Subcutaneous abdominal adipose tissue (tissue), 5 donors: ENCODE results near the gene P3H3.
"Not testable (repeated sequence)": the region's sequence is repeated elsewhere in the genome, so short reads cannot be mapped to it uniquely, and the experiment has no call there.

Source experiments
- H3K27ac ChIP-seq: one replicate; pipeline ENCODE4 v1.7.0; 2013; ENCODE audit warnings: low read depth, mild to moderate bottlenecking, inconsistent platforms, low read length, moderate library complexity
- H3K27me3 ChIP-seq, 5 donors: one replicate each; pipeline ENCODE4 v1.7.0; 2013; ENCODE audit warnings: low read length in 5 of 5, inconsistent platforms in 1 of 5; ENCODE audit not compliant: control insufficient read depth in 5 of 5, insufficient read depth in 4 of 5
- H3K36me3 ChIP-seq, 5 donors: one replicate each; pipeline ENCODE4 v1.7.0; 2013; ENCODE audit warnings: low read length in 5 of 5; ENCODE audit not compliant: control insufficient read depth in 5 of 5, insufficient read depth in 5 of 5
- H3K4me1 ChIP-seq, 5 donors: one replicate each; pipeline ENCODE4 v1.7.0; 2013; ENCODE audit warnings: low read length in 5 of 5, mild to moderate bottlenecking in 3 of 5, moderate library complexity in 1 of 5; ENCODE audit not compliant: control insufficient read depth in 5 of 5, insufficient read depth in 5 of 5
- H3K4me3 ChIP-seq, 5 donors: one replicate each; pipeline ENCODE4 v1.7.0; 2013; ENCODE audit warnings: low read length in 5 of 5, low read depth in 1 of 5
- H3K9ac ChIP-seq, 5 donors: one replicate each; pipeline ENCODE4 v1.7.0; 2013; ENCODE audit warnings: low read length in 5 of 5, mild to moderate bottlenecking in 4 of 5, moderate library complexity in 3 of 5
- H3K9me3 ChIP-seq, 5 donors: one replicate each; pipeline ENCODE4 v1.7.0; 2013; ENCODE audit warnings: low read length in 5 of 5; ENCODE audit not compliant: control insufficient read depth in 5 of 5
- donor health status: healthy.
- donor health status: healthy.
- donor health status: healthy.
- donor health status: healthy.
- donor health status: healthy.

P3H3 gene

GRCh38 chr12:6886206-6886999 lies 58.2 kb downstream of the P3H3 start:
- not testable (repeated sequence) for H3K4me1 ChIP-seq, H3K9me3 ChIP-seq, H3K27ac ChIP-seq, H3K4me3 ChIP-seq, H3K9ac ChIP-seq, H3K27me3 ChIP-seq
- peaks cover 0 to 18% (median 7%) of the 10 kb centered on the region in 5 donors for H3K36me3 ChIP-seq

DNA sequence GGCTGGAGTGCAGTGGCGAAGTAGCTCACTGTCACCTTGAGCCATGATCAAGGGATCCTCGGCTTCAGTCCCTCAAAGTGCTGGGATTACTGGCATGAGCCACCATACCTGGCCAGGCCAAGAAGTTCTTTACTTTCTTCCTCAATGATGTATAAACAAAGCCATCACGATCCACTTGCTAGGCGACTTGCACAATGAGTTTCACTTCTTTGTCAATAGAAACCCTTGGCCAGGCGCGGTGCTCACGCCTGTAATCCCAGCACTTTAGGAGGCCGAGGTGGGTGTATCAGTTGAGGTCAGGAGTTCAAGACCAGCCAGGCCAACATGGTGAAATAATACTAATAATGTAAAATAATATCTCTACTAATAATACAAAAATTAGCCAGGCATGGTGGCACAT lies 59.3 kb downstream of the P3H3 start:
- Histone ChIP-seq H3K4me3 (no peak overlapping the region), H3K36me3 (peaks cover 0 to 18% (median 7%) of the 10 kb centered on the region in 5 donors), H3K4me1 (peaks cover 0 to 13% (median 11%) of the 10 kb centered on the region in 5 donors), H3K27me3 (no peaks in the 10 kb centered on the region), H3K9ac (no peak overlapping the region), H3K9me3 (no peaks in the 10 kb centered on the region), H3K27ac (no peak overlapping the region)

GRCh38 chr12:6888360-6888759 lies 60.2 kb downstream of the P3H3 start:
- Histone ChIP-seq H3K4me3 (no peak overlapping the region), H3K36me3 (peaks cover 0 to 18% (median 7%) of the 10 kb centered on the region in 5 donors), H3K9me3 (no peaks in the 10 kb centered on the region), H3K4me1 (peaks cover 0 to 13% (median 11%) of the 10 kb centered on the region in 5 donors), H3K9ac (no peak overlapping the region), H3K27me3 (no peaks in the 10 kb centered on the region), H3K27ac (no peak overlapping the region)

DNA sequence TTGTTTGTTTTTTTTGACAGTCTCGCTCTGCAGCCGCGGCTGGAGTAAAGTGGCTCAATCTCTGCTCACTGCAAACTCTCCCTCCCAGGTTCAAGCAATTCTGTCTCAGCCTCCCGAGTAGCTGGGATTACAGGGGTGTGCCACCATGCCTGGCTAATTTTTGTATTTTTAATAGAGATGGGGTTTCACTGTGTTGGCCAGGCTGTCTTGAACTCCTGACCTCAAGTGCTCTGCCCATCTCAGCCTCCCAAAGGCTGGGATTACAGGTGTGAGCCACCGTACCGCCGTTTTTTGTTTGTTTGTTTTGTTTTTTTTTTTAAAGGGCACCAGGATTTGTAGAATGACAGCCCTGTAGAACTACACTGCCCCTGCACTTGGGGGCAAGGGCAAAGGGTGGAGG lies 60.6 kb downstream of the P3H3 start:
- not testable (repeated sequence) for H3K9ac ChIP-seq, H3K4me3 ChIP-seq, H3K27me3 ChIP-seq, H3K27ac ChIP-seq, H3K9me3 ChIP-seq
- Histone ChIP-seq H3K4me1 (peaks cover 0 to 13% (median 11%) of the 10 kb centered on the region in 5 donors), H3K36me3 (peaks cover 0 to 15% (median 5%) of the 10 kb centered on the region in 5 donors)
